ENCODE data around the gene CCDC192. TPM values are rescaled to one million over a fixed set of nuclear protein-coding genes. Genes with fewer than 3 reads are reported as not detected.

Gene CCDC192
- total RNA-seq, 2 experiments from 2014 or later = not detected

GRCh38 chr5:127802477-127802865 lies 99.3 kb downstream of the CCDC192 start:
- Mint-ChIP-seq H3K4me3 (no peak overlapping the region), H3K27me3 (peaks cover 4% of the 10 kb centered on the region), H3K4me1 (no peaks in the 10 kb centered on the region), H3K27ac (no peak overlapping the region), H3K9me3 (no peaks in the 10 kb centered on the region), H3K36me3 (no peaks in the 10 kb centered on the region)
- no peak for DNase-seq

- H3K9me3 Mint-ChIP-seq = no peaks in the 10 kb centered on the region
- H3K27ac Mint-ChIP-seq = no peak overlapping the region
- H3K4me3 Mint-ChIP-seq = no peak overlapping the region
- no peaks in the 10 kb centered on the region for H3K36me3 Mint-ChIP-seq
- no peaks in the 10 kb centered on the region for H3K4me1 Mint-ChIP-seq
- DNase-seq = no peak
- peaks cover 7% of the 10 kb centered on the region for H3K27me3 Mint-ChIP-seq
Measured at GRCh38 chr5:127804886-127805426, 101.8 kb downstream of the CCDC192 start.

GRCh38 chr5:127805448-127805847 lies 102.3 kb downstream of the CCDC192 start:
- Mint-ChIP-seq H3K36me3 (no peaks in the 10 kb centered on the region), H3K27ac (no peak overlapping the region), H3K9me3 (no peaks in the 10 kb centered on the region), H3K4me1 (no peaks in the 10 kb centered on the region), H3K4me3 (no peak overlapping the region), H3K27me3 (peaks cover 7% of the 10 kb centered on the region)
- no peak for DNase-seq

GRCh38 chr5:127806776-127807175 lies 103.6 kb downstream of the CCDC192 start:
- no peaks in the 10 kb centered on the region for H3K36me3 Mint-ChIP-seq
- no peaks in the 10 kb centered on the region for H3K4me1 Mint-ChIP-seq
- no peak overlapping the region for H3K4me3 Mint-ChIP-seq
- H3K27ac Mint-ChIP-seq = no peak overlapping the region
- no peaks in the 10 kb centered on the region for H3K9me3 Mint-ChIP-seq
- peaks cover 7% of the 10 kb centered on the region for H3K27me3 Mint-ChIP-seq
- no peak for DNase-seq

- no peak overlapping the region for H3K4me3 Mint-ChIP-seq
- H3K36me3 Mint-ChIP-seq = no peaks in the 10 kb centered on the region
- no peaks in the 10 kb centered on the region for H3K4me1 Mint-ChIP-seq
- no peak for DNase-seq
- H3K27ac Mint-ChIP-seq = no peak overlapping the region
- H3K27me3 Mint-ChIP-seq = peaks cover 16% of the 10 kb centered on the region
- no peaks in the 10 kb centered on the region for H3K9me3 Mint-ChIP-seq
Measured at GRCh38 chr5:127809533-127809932, 106.3 kb downstream of the CCDC192 start.

GRCh38 chr5:127810017-127810416 lies 106.8 kb downstream of the CCDC192 start:
- Mint-ChIP-seq H3K4me1 (no peaks in the 10 kb centered on the region), H3K27ac (no peak overlapping the region), H3K27me3 (peaks cover 18% of the 10 kb centered on the region), H3K9me3 (no peaks in the 10 kb centered on the region), H3K4me3 (no peak overlapping the region), H3K36me3 (no peaks in the 10 kb centered on the region)
- no peak for DNase-seq

- Mint-ChIP-seq H3K36me3 (no peaks in the 10 kb centered on the region), H3K27ac (no peak overlapping the region)
Measured at GRCh38 chr5:127810707-127811490, 107.7 kb downstream of the CCDC192 start.

GRCh38 chr5:127812570-127812969 lies 109.4 kb downstream of the CCDC192 start:
- H3K27ac Mint-ChIP-seq = no peak overlapping the region

More at GRCh38 chr5:127810707-127811490, 107.7 kb downstream of the CCDC192 start:
- H3K4me3 Mint-ChIP-seq = no peak overlapping the region
- H3K4me1 Mint-ChIP-seq = no peaks in the 10 kb centered on the region
- no peaks in the 10 kb centered on the region for H3K9me3 Mint-ChIP-seq
- no peak for DNase-seq
- peaks cover 20% of the 10 kb centered on the region for H3K27me3 Mint-ChIP-seq

GRCh38 chr5:127813633-127814587 lies 110.7 kb downstream of the CCDC192 start:
- Mint-ChIP-seq H3K4me1 (no peaks in the 10 kb centered on the region), H3K36me3 (no peaks in the 10 kb centered on the region), H3K27me3 (peaks cover 17% of the 10 kb centered on the region), H3K27ac (no peak overlapping the region), H3K9me3 (no peaks in the 10 kb centered on the region), H3K4me3 (no peak overlapping the region)
- no peak for DNase-seq

More at GRCh38 chr5:127812570-127812969, 109.4 kb downstream of the CCDC192 start:
- Mint-ChIP-seq H3K4me1 (no peaks in the 10 kb centered on the region), H3K36me3 (no peaks in the 10 kb centered on the region), H3K27me3 (peaks cover 21% of the 10 kb centered on the region), H3K4me3 (no peak overlapping the region), H3K9me3 (no peaks in the 10 kb centered on the region)
- DNase-seq = no peak

- Mint-ChIP-seq H3K36me3 (no peaks in the 10 kb centered on the region), H3K27ac (no peak overlapping the region), H3K4me1 (no peaks in the 10 kb centered on the region), H3K9me3 (no peaks in the 10 kb centered on the region), H3K4me3 (no peak overlapping the region), H3K27me3 (peaks cover 17% of the 10 kb centered on the region)
- no peak for DNase-seq
Measured at GRCh38 chr5:127814588-127814973, 111.4 kb downstream of the CCDC192 start.

GRCh38 chr5:127820910-127821553 lies 117.8 kb downstream of the CCDC192 start:
- H3K27me3 Mint-ChIP-seq = peaks cover 2% of the 10 kb centered on the region
- DNase-seq = no peak
- no peaks in the 10 kb centered on the region for H3K4me1 Mint-ChIP-seq
- H3K9me3 Mint-ChIP-seq = no peaks in the 10 kb centered on the region
- no peaks in the 10 kb centered on the region for H3K36me3 Mint-ChIP-seq
- H3K4me3 Mint-ChIP-seq = no peak overlapping the region
- H3K27ac Mint-ChIP-seq = no peak overlapping the region

GRCh38 chr5:127821896-127822295 lies 118.7 kb downstream of the CCDC192 start:
- Mint-ChIP-seq H3K4me1 (no peaks in the 10 kb centered on the region), H3K36me3 (no peaks in the 10 kb centered on the region), H3K4me3 (no peak overlapping the region), H3K27me3 (peaks cover 6% of the 10 kb centered on the region), H3K27ac (no peak overlapping the region), H3K9me3 (no peaks in the 10 kb centered on the region)
- DNase-seq = no peak

GRCh38 chr5:127824126-127824525 lies 120.9 kb downstream of the CCDC192 start:
- H3K27ac Mint-ChIP-seq = no peak overlapping the region
- H3K27me3 Mint-ChIP-seq = peaks cover 18% of the 10 kb centered on the region
- no peaks in the 10 kb centered on the region for H3K36me3 Mint-ChIP-seq
- no peaks in the 10 kb centered on the region for H3K9me3 Mint-ChIP-seq
- DNase-seq = no peak
- H3K4me1 Mint-ChIP-seq = no peaks in the 10 kb centered on the region
- H3K4me3 Mint-ChIP-seq = no peak overlapping the region

GRCh38 chr5:127826011-127826410 lies 122.8 kb downstream of the CCDC192 start:
- H3K36me3 Mint-ChIP-seq = no peaks in the 10 kb centered on the region
- DNase-seq = no peak
- H3K27ac Mint-ChIP-seq = no peak overlapping the region
- no peaks in the 10 kb centered on the region for H3K9me3 Mint-ChIP-seq
- H3K27me3 Mint-ChIP-seq = peaks cover 19% of the 10 kb centered on the region
- H3K4me1 Mint-ChIP-seq = no peaks in the 10 kb centered on the region
- H3K4me3 Mint-ChIP-seq = no peak overlapping the region

- H3K36me3 Mint-ChIP-seq = no peaks in the 10 kb centered on the region
- no peaks in the 10 kb centered on the region for H3K9me3 Mint-ChIP-seq
- H3K27ac Mint-ChIP-seq = no peak overlapping the region
- H3K4me3 Mint-ChIP-seq = no peak overlapping the region
- H3K4me1 Mint-ChIP-seq = no peaks in the 10 kb centered on the region
- peaks cover 19% of the 10 kb centered on the region for H3K27me3 Mint-ChIP-seq
- DNase-seq = no peak
Measured at GRCh38 chr5:127827451-127827850, 124.3 kb downstream of the CCDC192 start.

Data from activated naive CD8-positive, alpha-beta T cell treated with anti-CD3 and anti-CD28 coated beads for 36 hours (primary cell).